Neural progenitor cell (in vitro differentiated cells): ENCODE data around the gene LDLRAD4.

Source experiments
- EZH2 ChIP-seq: fragments of 200-600 bp; sonication (generic); IDR thresholded peaks from 2 replicates; pipeline ENCODE4 v1.6.1; 2017; ENCODE audit warnings: antibody characterized with exemption, mild to moderate bottlenecking, moderate library complexity
- EZH2phosphoT487 ChIP-seq: fragments of 200-600 bp; sonication (generic); IDR thresholded peaks from 2 replicates; pipeline ENCODE4 v1.6.1; 2017; ENCODE audit warnings: antibody characterized with exemption
- TF ChIP-seq, protein P1 (sequence below): fragments of 200-600 bp; sonication (generic); IDR thresholded peaks from 2 replicates; pipeline ENCODE4 v1.5.1; 2017; ENCODE audit warnings: antibody characterized with exemption, mild to moderate bottlenecking

DNA sequence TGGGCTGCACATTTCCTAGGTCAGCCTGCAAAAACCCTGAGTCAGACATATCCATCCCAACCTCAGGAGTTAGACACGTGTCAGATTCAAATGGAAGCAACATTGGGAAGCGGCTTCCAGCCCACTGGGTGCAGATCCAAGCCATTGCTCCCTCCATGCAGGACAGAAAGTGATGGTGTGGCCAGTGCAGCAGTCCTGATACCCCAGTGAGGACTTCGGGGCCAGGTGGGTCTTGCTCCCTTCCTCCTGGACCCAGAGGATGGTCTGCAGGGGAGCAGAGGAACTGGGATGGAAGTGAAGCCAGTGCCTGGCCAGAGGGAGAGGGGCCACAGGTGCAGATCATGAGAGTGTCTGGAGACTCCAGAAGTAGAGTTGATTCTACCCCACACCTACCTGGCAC lies 255.8 kb downstream of the LDLRAD4 start:
- TF ChIP-seq, protein P1, sequence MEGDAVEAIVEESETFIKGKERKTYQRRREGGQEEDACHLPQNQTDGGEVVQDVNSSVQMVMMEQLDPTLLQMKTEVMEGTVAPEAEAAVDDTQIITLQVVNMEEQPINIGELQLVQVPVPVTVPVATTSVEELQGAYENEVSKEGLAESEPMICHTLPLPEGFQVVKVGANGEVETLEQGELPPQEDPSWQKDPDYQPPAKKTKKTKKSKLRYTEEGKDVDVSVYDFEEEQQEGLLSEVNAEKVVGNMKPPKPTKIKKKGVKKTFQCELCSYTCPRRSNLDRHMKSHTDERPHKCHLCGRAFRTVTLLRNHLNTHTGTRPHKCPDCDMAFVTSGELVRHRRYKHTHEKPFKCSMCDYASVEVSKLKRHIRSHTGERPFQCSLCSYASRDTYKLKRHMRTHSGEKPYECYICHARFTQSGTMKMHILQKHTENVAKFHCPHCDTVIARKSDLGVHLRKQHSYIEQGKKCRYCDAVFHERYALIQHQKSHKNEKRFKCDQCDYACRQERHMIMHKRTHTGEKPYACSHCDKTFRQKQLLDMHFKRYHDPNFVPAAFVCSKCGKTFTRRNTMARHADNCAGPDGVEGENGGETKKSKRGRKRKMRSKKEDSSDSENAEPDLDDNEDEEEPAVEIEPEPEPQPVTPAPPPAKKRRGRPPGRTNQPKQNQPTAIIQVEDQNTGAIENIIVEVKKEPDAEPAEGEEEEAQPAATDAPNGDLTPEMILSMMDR: no peak
- no peak for TF ChIP-seq EZH2
- TF ChIP-seq EZH2phosphoT487: no peak
